Lower leg skin (tissue), 3 donors: ENCODE data around the gene KRTAP4-12.

Experiments used
- CTCF ChIP-seq, 3 donors: fragments of 450-650 bp; IDR thresholded peaks; one replicate each; pipeline ENCODE4 v1.5.1; 2016; ENCODE audit warnings: antibody characterized with exemption in 3 of 3, mild to moderate bottlenecking in 3 of 3, moderate library complexity in 2 of 3
- POLR2A ChIP-seq, 2 donors: fragments of 450-650 bp; IDR thresholded peaks; one replicate each; pipeline ENCODE4 v1.6.1; 2016 to 2017; ENCODE audit warnings: antibody characterized with exemption in 2 of 2, mild to moderate bottlenecking in 1 of 2, moderate library complexity in 1 of 2

- TF ChIP-seq POLR2A (IDR thresholded peaks at IDR 0.05) (no peak), CTCF (IDR thresholded peaks at IDR 0.05) (no peak)
Observed at GRCh38 chr17:41098042-41098441, 25.9 kb downstream of the KRTAP4-12 start, which contains the start of gene KRTAP4-8.
